ENCODE data around the gene CACTIN. TPM values are rescaled to one million over a fixed set of nuclear protein-coding genes. Genes with fewer than 3 reads are reported as not detected.

CACTIN gene
- total and polyA plus RNA-seq, 4 donors = 16.7 to 23.4 (median 18.7) TPM

DNA sequence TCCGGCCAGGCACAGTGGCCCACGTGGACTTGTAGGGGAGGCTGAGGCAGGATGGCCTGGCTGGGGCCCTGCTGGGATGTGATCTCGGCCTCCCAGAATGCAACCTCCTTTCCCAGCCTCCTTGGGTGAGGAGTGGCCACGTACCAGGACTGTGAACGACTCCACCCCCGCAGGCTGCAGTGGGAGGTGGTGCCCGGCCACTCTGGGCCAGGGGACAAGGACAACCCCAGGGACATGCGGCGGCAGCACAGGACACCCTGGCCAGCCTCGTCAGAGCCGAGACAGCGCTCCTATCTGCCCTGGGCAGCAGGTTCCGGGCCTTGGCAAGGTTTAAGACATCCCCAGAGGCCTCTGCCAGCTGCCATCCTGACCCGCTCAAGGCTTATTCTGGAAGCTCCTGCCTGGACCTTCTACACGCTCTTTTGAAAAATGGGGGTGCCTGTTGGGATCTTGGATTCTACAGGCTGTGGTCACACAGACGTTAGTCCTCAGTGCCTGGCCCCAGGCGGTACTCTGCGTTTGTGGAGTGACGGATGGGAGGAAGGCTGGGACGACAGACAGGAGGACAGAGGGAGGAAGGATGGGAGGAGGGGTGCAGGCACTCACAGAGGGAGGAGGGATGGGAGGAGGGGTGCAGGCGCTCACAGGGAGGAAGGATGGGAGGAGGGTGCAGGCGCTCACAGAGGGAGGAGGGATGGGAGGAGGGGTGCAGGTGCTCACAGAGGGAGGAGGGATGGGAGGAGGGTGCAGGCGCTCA lies 19.9 kb upstream of the CACTIN start:
- H3K4me1 ChIP-seq (ENCODE audit: control insufficient read depth in 5 of 5, insufficient read depth in 5 of 5, low read length in 5 of 5) = peaks cover 0 to 5% (median 0%) of the 10 kb centered on the region in 5 donors
- H3K27ac ChIP-seq (ENCODE audit: low read depth in 1 of 2, low read length in 1 of 2) = no peak overlapping the region
- TF ChIP-seq, protein P1, sequence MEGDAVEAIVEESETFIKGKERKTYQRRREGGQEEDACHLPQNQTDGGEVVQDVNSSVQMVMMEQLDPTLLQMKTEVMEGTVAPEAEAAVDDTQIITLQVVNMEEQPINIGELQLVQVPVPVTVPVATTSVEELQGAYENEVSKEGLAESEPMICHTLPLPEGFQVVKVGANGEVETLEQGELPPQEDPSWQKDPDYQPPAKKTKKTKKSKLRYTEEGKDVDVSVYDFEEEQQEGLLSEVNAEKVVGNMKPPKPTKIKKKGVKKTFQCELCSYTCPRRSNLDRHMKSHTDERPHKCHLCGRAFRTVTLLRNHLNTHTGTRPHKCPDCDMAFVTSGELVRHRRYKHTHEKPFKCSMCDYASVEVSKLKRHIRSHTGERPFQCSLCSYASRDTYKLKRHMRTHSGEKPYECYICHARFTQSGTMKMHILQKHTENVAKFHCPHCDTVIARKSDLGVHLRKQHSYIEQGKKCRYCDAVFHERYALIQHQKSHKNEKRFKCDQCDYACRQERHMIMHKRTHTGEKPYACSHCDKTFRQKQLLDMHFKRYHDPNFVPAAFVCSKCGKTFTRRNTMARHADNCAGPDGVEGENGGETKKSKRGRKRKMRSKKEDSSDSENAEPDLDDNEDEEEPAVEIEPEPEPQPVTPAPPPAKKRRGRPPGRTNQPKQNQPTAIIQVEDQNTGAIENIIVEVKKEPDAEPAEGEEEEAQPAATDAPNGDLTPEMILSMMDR (IDR thresholded peaks at IDR 0.05; ENCODE audit: control extremely low read depth, extremely low read depth) = no peak
- H3K9ac ChIP-seq (ENCODE audit: insufficient read depth in 1 of 2, low read length in 2 of 2) = no peak overlapping the region
- H3K9me3 ChIP-seq (ENCODE audit: control insufficient read depth in 4 of 4, insufficient read depth in 3 of 4, low read length in 3 of 4) = no peaks in the 10 kb centered on the region
- peaks cover 0 to 65% (median 7%) of the 10 kb centered on the region in 4 donors for H3K36me3 ChIP-seq (ENCODE audit: control insufficient read depth in 4 of 4, insufficient read depth in 4 of 4, low read length in 4 of 4)
- H3K27me3 ChIP-seq (ENCODE audit: control insufficient read depth in 3 of 3, insufficient read depth in 3 of 3, low read length in 2 of 3) = no peaks in the 10 kb centered on the region
- ATAC-seq (ENCODE audit: insufficient read depth, low FRiP score) (no peak), DNase-seq (no peak)
- 91% methylated on average over 23 of the region's 23 CpGs for WGBS, 2 donors
- no peak overlapping the region for H3K4me3 ChIP-seq

GRCh38 chr19:3645726-3646125 lies 19.1 kb upstream of the CACTIN start:
- no peaks in the 10 kb centered on the region for H3K27me3 ChIP-seq (ENCODE audit: control insufficient read depth in 3 of 3, insufficient read depth in 3 of 3, low read length in 2 of 3)
- no peak for ATAC-seq (ENCODE audit: insufficient read depth, low FRiP score)
- TF ChIP-seq, protein P1 (IDR thresholded peaks at IDR 0.05; ENCODE audit: control extremely low read depth, extremely low read depth) = no peak
- no peak overlapping the region for H3K27ac ChIP-seq (ENCODE audit: low read depth in 1 of 2, low read length in 1 of 2)
- peaks cover 0 to 65% (median 9%) of the 10 kb centered on the region in 4 donors for H3K36me3 ChIP-seq (ENCODE audit: control insufficient read depth in 4 of 4, insufficient read depth in 4 of 4, low read length in 4 of 4)
- 92 to 94% methylated on average over 21 of the region's 21 CpGs for WGBS, 2 donors
- no peaks in the 10 kb centered on the region for H3K9me3 ChIP-seq (ENCODE audit: control insufficient read depth in 4 of 4, insufficient read depth in 3 of 4, low read length in 3 of 4)
- no peak overlapping the region for H3K9ac ChIP-seq (ENCODE audit: insufficient read depth in 1 of 2, low read length in 2 of 2)
- no peak for DNase-seq
- peaks cover 0 to 5% (median 0%) of the 10 kb centered on the region in 5 donors for H3K4me1 ChIP-seq (ENCODE audit: control insufficient read depth in 5 of 5, insufficient read depth in 5 of 5, low read length in 5 of 5)
- no peak overlapping the region for H3K4me3 ChIP-seq

GRCh38 chr19:3645067-3645396 lies 18.4 kb upstream of the CACTIN start:
- ATAC-seq (ENCODE audit: insufficient read depth, low FRiP score) (no peak), DNase-seq (no peak)
- H3K4me1 ChIP-seq (ENCODE audit: control insufficient read depth in 5 of 5, insufficient read depth in 5 of 5, low read length in 5 of 5) = peaks cover 0 to 5% (median 0%) of the 10 kb centered on the region in 5 donors
- H3K27me3 ChIP-seq (ENCODE audit: control insufficient read depth in 3 of 3, insufficient read depth in 3 of 3, low read length in 2 of 3) = no peaks in the 10 kb centered on the region
- TF ChIP-seq, protein P1 (IDR thresholded peaks at IDR 0.05; ENCODE audit: control extremely low read depth, extremely low read depth) = no peak
- H3K27ac ChIP-seq (ENCODE audit: low read depth in 1 of 2, low read length in 1 of 2) = no peak overlapping the region
- WGBS, 2 donors = 86 to 88% methylated on average over 11 of the region's 11 CpGs
- H3K4me3 ChIP-seq = no peak overlapping the region
- H3K9me3 ChIP-seq (ENCODE audit: control insufficient read depth in 4 of 4, insufficient read depth in 3 of 4, low read length in 3 of 4) = no peaks in the 10 kb centered on the region
- H3K9ac ChIP-seq (ENCODE audit: insufficient read depth in 1 of 2, low read length in 2 of 2) = no peak overlapping the region
- peaks cover 0 to 58% (median 9%) of the 10 kb centered on the region in 4 donors for H3K36me3 ChIP-seq (ENCODE audit: control insufficient read depth in 4 of 4, insufficient read depth in 4 of 4, low read length in 4 of 4)
